Measurements from ENCODE around the gene ZNF714.

- TF ChIP-seq POLR2AphosphoS5 (IDR thresholded peaks at IDR 0.05) (no peak), POLR2A (IDR thresholded peaks at IDR 0.05) (no peak), CTCF (IDR thresholded peaks at IDR 0.05) (no peak), EP300 (IDR thresholded peaks at IDR 0.05) (no peak)
Observed at GRCh38 chr19:21164541-21164940, 82.5 kb downstream of the ZNF714 start.

Measured in suprapubic skin (tissue), 4 donors.